ENCODE data around the gene AADAT. TPM values are rescaled to one million over a fixed set of nuclear protein-coding genes. Genes with fewer than 3 reads are reported as not detected.
"Not testable (repeated sequence)": the region's sequence is repeated elsewhere in the genome, so short reads cannot be mapped to it uniquely, and the experiment has no call there.

AADAT gene
- total RNA-seq, 2 experiments from 2014 or later, result not detected

GRCh38 chr4:170049766-170050165 lies 40.0 kb downstream of the AADAT start:
- no peaks in the 10 kb centered on the region for H3K36me3 ChIP-seq (ENCODE audit: insufficient read depth, low read length)
- no peak overlapping the region for H3K27ac ChIP-seq (ENCODE audit: low read depth, low read length, poor library complexity, severe bottlenecking)
- intact Hi-C loops (cut with micrococcal nuclease; ENCODE audit: unreplicated experiment), result loop anchor here (5.0 kb wide), 1 partner anchor 437 kb away; the partner anchor contains the start of gene NEK1
- POLR2A ChIA-PET, result interaction anchor here (0.7 to 1.2 kb wide), 5 partner anchors 28 to 1484 kb away, joined by 3 to 7 read pairs (median 4); no protein-coding TSS in a partner anchor
- no TSS peak for BruUV-seq (replicated peaks)
- no peak overlapping the region for H3K4me3 ChIP-seq (ENCODE audit: low read depth, low read length, poor library complexity, severe bottlenecking)
- no peaks in the 10 kb centered on the region for H3K4me1 ChIP-seq (ENCODE audit: insufficient read depth, low read length, poor library complexity, severe bottlenecking)
- no peak overlapping the region for H3K4me2 ChIP-seq (ENCODE audit: low read length)
- no peak overlapping the region for H2AFZ ChIP-seq (ENCODE audit: low read length)
- CTCF ChIA-PET (ENCODE audit: unreplicated experiment), result no interaction called here
- no peaks in the 10 kb centered on the region for H3K9me3 ChIP-seq (ENCODE audit: low read length)
- no peak for DNase-seq (ENCODE audit: low spot score)
- no peaks in the 10 kb centered on the region for H4K20me1 ChIP-seq (ENCODE audit: insufficient read depth, low read length)
- H3K9me2 ChIP-seq (ENCODE audit: insufficient read depth, low read length), result no peaks in the 10 kb centered on the region
- no peak for TF ChIP-seq EZH2phosphoT487 (IDR thresholded peaks at IDR 0.05; ENCODE audit: borderline replicate concordance, low read depth, low read length)
- TF ChIP-seq, protein P1, sequence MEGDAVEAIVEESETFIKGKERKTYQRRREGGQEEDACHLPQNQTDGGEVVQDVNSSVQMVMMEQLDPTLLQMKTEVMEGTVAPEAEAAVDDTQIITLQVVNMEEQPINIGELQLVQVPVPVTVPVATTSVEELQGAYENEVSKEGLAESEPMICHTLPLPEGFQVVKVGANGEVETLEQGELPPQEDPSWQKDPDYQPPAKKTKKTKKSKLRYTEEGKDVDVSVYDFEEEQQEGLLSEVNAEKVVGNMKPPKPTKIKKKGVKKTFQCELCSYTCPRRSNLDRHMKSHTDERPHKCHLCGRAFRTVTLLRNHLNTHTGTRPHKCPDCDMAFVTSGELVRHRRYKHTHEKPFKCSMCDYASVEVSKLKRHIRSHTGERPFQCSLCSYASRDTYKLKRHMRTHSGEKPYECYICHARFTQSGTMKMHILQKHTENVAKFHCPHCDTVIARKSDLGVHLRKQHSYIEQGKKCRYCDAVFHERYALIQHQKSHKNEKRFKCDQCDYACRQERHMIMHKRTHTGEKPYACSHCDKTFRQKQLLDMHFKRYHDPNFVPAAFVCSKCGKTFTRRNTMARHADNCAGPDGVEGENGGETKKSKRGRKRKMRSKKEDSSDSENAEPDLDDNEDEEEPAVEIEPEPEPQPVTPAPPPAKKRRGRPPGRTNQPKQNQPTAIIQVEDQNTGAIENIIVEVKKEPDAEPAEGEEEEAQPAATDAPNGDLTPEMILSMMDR (conservative IDR thresholded peaks at IDR 0.05; ENCODE audit: low read length), result no peak
- H3K79me2 ChIP-seq (ENCODE audit: insufficient read depth, low read depth, low read length), result no peaks in the 10 kb centered on the region

GRCh38 chr4:170047771-170048354 lies 41.9 kb downstream of the AADAT start:
- Histone ChIP-seq H2AFZ (ENCODE audit: low read length) (no peak overlapping the region), H3K36me3 (ENCODE audit: insufficient read depth, low read length) (no peaks in the 10 kb centered on the region), H3K4me1 (ENCODE audit: insufficient read depth, low read length, poor library complexity, severe bottlenecking) (no peaks in the 10 kb centered on the region), H3K9me2 (ENCODE audit: insufficient read depth, low read length) (no peaks in the 10 kb centered on the region), H3K27ac (ENCODE audit: low read depth, low read length, poor library complexity, severe bottlenecking) (no peak overlapping the region), H4K20me1 (ENCODE audit: insufficient read depth, low read length) (no peaks in the 10 kb centered on the region), H3K4me2 (ENCODE audit: low read length) (no peak overlapping the region), H3K4me3 (ENCODE audit: low read depth, low read length, poor library complexity, severe bottlenecking) (no peak overlapping the region), H3K79me2 (ENCODE audit: insufficient read depth, low read depth, low read length) (no peaks in the 10 kb centered on the region), H3K9me3 (ENCODE audit: low read length) (no peaks in the 10 kb centered on the region)
- TF ChIP-seq EZH2phosphoT487 (IDR thresholded peaks at IDR 0.05; ENCODE audit: borderline replicate concordance, low read depth, low read length), result no peak
- TF ChIP-seq, protein P1 (conservative IDR thresholded peaks at IDR 0.05; ENCODE audit: low read length), result peak; percentile 92
- intact Hi-C loops (cut with micrococcal nuclease; ENCODE audit: unreplicated experiment), result loop anchor here (2.0 to 5.0 kb wide), 2 partner anchors 237 to 436 kb away; partner anchors contain the start of gene NEK1
- DNase-seq (ENCODE audit: low spot score), result peak; percentile 62
- CTCF ChIA-PET (ENCODE audit: unreplicated experiment), result no interaction called here
- POLR2A ChIA-PET, result interaction anchor here (0.5 to 1.1 kb wide), 2 partner anchors 237 to 1038 kb away, joined by 3 to 4 read pairs; partner anchors contain the start of gene CBR4
- no TSS peak for BruUV-seq (replicated peaks)

GRCh38 chr4:170046156-170046555 lies 43.6 kb downstream of the AADAT start:
- H3K79me2 ChIP-seq (ENCODE audit: insufficient read depth, low read depth, low read length); CTCF ChIA-PET (ENCODE audit: unreplicated experiment); H3K27ac ChIP-seq (ENCODE audit: low read depth, low read length, poor library complexity, severe bottlenecking); H4K20me1 ChIP-seq (ENCODE audit: insufficient read depth, low read length); BruUV-seq (replicated peaks); POLR2A ChIA-PET; H3K4me3 ChIP-seq (ENCODE audit: low read depth, low read length, poor library complexity, severe bottlenecking); DNase-seq (ENCODE audit: low spot score); H3K4me1 ChIP-seq (ENCODE audit: insufficient read depth, low read length, poor library complexity, severe bottlenecking); H3K9me2 ChIP-seq (ENCODE audit: insufficient read depth, low read length); H3K4me2 ChIP-seq (ENCODE audit: low read length); H2AFZ ChIP-seq (ENCODE audit: low read length); H3K9me3 ChIP-seq (ENCODE audit: low read length); H3K36me3 ChIP-seq (ENCODE audit: insufficient read depth, low read length): not testable (repeated sequence)
- intact Hi-C loops (cut with micrococcal nuclease; ENCODE audit: unreplicated experiment), result loop anchor here (2.0 to 5.0 kb wide), 2 partner anchors 235 to 434 kb away; partner anchors contain the start of gene NEK1
